GM19240 (cell line): ENCODE measurements around the gene BACH2.

Experiments used
- DNase-seq: peaks from one replicate; pipeline ENCODE4 v3.0.0; 2011; ENCODE audit warnings: low spot score; ENCODE audit not compliant: insufficient read length

The BACH2 gene

GRCh38 chr6:89942601-89943000, 354.0 kb downstream of the BACH2 start:
- no peak for DNase-seq

GRCh38 chr6:89941763-89942497, 354.7 kb downstream of the BACH2 start:
- no peak for DNase-seq

GRCh38 chr6:89941031-89941762, 355.4 kb downstream of the BACH2 start:
- no peak for DNase-seq

- DNase-seq = peak; percentile 61
Observed at GRCh38 chr6:89940225-89941027, 356.2 kb downstream of the BACH2 start.

- DNase-seq = no peak
Observed at GRCh38 chr6:89939144-89939543, 357.5 kb downstream of the BACH2 start.

GRCh38 chr6:89938014-89938413, 358.6 kb downstream of the BACH2 start:
- no peak for DNase-seq

- DNase-seq = no peak
Observed at GRCh38 chr6:89936177-89936576, 360.5 kb downstream of the BACH2 start.

GRCh38 chr6:89934685-89935366, 361.8 kb downstream of the BACH2 start:
- DNase-seq = no peak

- DNase-seq = no peak
Observed at GRCh38 chr6:89932245-89932802, 364.3 kb downstream of the BACH2 start.

- no peak for DNase-seq
Observed at GRCh38 chr6:89930789-89931188, 365.9 kb downstream of the BACH2 start.

- DNase-seq = no peak
Observed at GRCh38 chr6:89928604-89929003, 368.0 kb downstream of the BACH2 start.

- no peak for DNase-seq
Observed at GRCh38 chr6:89927791-89928550, 368.7 kb downstream of the BACH2 start.

GRCh38 chr6:89927264-89927663, 369.4 kb downstream of the BACH2 start:
- no peak for DNase-seq

GRCh38 chr6:89925826-89926225, 370.8 kb downstream of the BACH2 start:
- no peak for DNase-seq

- no peak for DNase-seq
Observed at GRCh38 chr6:89924231-89924630, 372.4 kb downstream of the BACH2 start.

- DNase-seq = no peak
Observed at GRCh38 chr6:89921691-89922090, 375.0 kb downstream of the BACH2 start.

GRCh38 chr6:89921197-89921596, 375.4 kb downstream of the BACH2 start:
- DNase-seq = no peak

GRCh38 chr6:89917801-89918366, 378.8 kb downstream of the BACH2 start:
- no peak for DNase-seq

GRCh38 chr6:89917216-89917615, 379.4 kb downstream of the BACH2 start:
- DNase-seq = no peak
